Measurements from ENCODE around the gene SLC27A5. TPM values are rescaled to one million over a fixed set of nuclear protein-coding genes. Genes with fewer than 3 reads are reported as not detected.
"Not testable (repeated sequence)": the region's sequence is repeated elsewhere in the genome, so short reads cannot be mapped to it uniquely, and the experiment has no call there.

Gene SLC27A5
- total RNA-seq, 5 donors from 2014 or later (not counting 1 experiment from before 2014, with no cell fraction given), result 8.4 to 18.3 (median 14.6) TPM

GRCh38 chr19:58484349-58484748 lies 27.4 kb downstream of the SLC27A5 start:
- not testable (repeated sequence) for ATAC-seq (replicated peaks in 1 of 4)

GRCh38 chr19:58483776-58484175 lies 28.0 kb downstream of the SLC27A5 start:
- DNase-seq, result no peak

More at GRCh38 chr19:58484349-58484748, 27.4 kb downstream of the SLC27A5 start:
- H3K27me3 Mint-ChIP-seq; CTCF ChIA-PET; H3K27ac ChIP-seq (ENCODE audit: low read length); H3K4me3 Mint-ChIP-seq; H3K27ac Mint-ChIP-seq; H3K4me1 Mint-ChIP-seq; H3K27me3 ChIP-seq (replicated peaks in 1 of 2; ENCODE audit: control insufficient read depth in 2 of 2, extremely low read depth in 1 of 2, insufficient read depth in 2 of 2, low read length in 1 of 2); H3K36me3 Mint-ChIP-seq; H3K4me1 ChIP-seq (ENCODE audit: control insufficient read depth in 1 of 2, extremely low read depth in 1 of 2, insufficient read depth in 2 of 2, low read length in 2 of 2); DNase-seq; H3K9me3 Mint-ChIP-seq; H3K9me3 ChIP-seq; H3K4me3 ChIP-seq (ENCODE audit: control insufficient read depth in 1 of 2, extremely low read depth in 1 of 2, low read length in 1 of 2): not testable (repeated sequence)
- POLR2A ChIA-PET, result interaction anchor here in 1 of 2 donors (0.6 kb wide), 1 partner anchor 8 kb away, joined by 3 read pairs; the partner anchor contains the start of gene ZNF446
- WGBS (ENCODE audit: insufficient coverage), result no CpG with 5 or more reads among the region's 5 CpGs
- H3K36me3 ChIP-seq (ENCODE audit: control insufficient read depth in 2 of 2, extremely low read depth in 1 of 2, insufficient read depth in 1 of 2, low read length in 1 of 2), result peaks cover 9 to 10% of the 10 kb centered on the region in 2 donors

GRCh38 chr19:58482372-58482771 lies 29.4 kb downstream of the SLC27A5 start:
- H3K36me3 Mint-ChIP-seq, result peaks cover 13% of the 10 kb centered on the region
- ATAC-seq (replicated peaks in 1 of 4), result no peak
- H3K27me3 Mint-ChIP-seq, result no peaks in the 10 kb centered on the region
- DNase-seq, result no peak
- no peak overlapping the region for H3K27ac Mint-ChIP-seq
- POLR2A ChIA-PET, result no interaction called here
- peaks cover 0 to 3% of the 10 kb centered on the region in 2 experiments for H3K4me1 ChIP-seq (ENCODE audit: control insufficient read depth in 1 of 2, extremely low read depth in 1 of 2, insufficient read depth in 2 of 2, low read length in 2 of 2)
- CTCF ChIA-PET, result no interaction called here
- H3K27me3 ChIP-seq (replicated peaks in 1 of 2; ENCODE audit: control insufficient read depth in 2 of 2, extremely low read depth in 1 of 2, insufficient read depth in 2 of 2, low read length in 1 of 2), result no peaks in the 10 kb centered on the region
- H3K9me3 Mint-ChIP-seq, result no peaks in the 10 kb centered on the region
- no peak overlapping the region for H3K4me3 ChIP-seq (ENCODE audit: control insufficient read depth in 1 of 2, extremely low read depth in 1 of 2, low read length in 1 of 2)
- peaks cover 0 to 1% (median 0%) of the 10 kb centered on the region in 3 donors for H3K4me1 Mint-ChIP-seq
- H3K9me3 ChIP-seq, result no peaks in the 10 kb centered on the region
- H3K36me3 ChIP-seq (ENCODE audit: control insufficient read depth in 2 of 2, extremely low read depth in 1 of 2, insufficient read depth in 1 of 2, low read length in 1 of 2), result peaks cover 9 to 15% of the 10 kb centered on the region in 2 donors
- no peak overlapping the region for H3K27ac ChIP-seq (ENCODE audit: low read length)
- H3K4me3 Mint-ChIP-seq, result no peak overlapping the region
- WGBS (ENCODE audit: insufficient coverage), result no CpG with 5 or more reads among the region's 7 CpGs

More at GRCh38 chr19:58483776-58484175, 28.0 kb downstream of the SLC27A5 start:
- Mint-ChIP-seq H3K27ac (no peak overlapping the region), H3K9me3 (no peaks in the 10 kb centered on the region), H3K4me1 (peaks cover 0 to 1% (median 0%) of the 10 kb centered on the region in 3 donors), H3K36me3 (peaks cover 13% of the 10 kb centered on the region), H3K27me3 (no peaks in the 10 kb centered on the region), H3K4me3 (no peak overlapping the region)
- peaks cover 0 to 3% of the 10 kb centered on the region in 2 experiments for H3K4me1 ChIP-seq (ENCODE audit: control insufficient read depth in 1 of 2, extremely low read depth in 1 of 2, insufficient read depth in 2 of 2, low read length in 2 of 2)
- H3K27ac ChIP-seq (ENCODE audit: low read length), result no peak overlapping the region
- H3K9me3 ChIP-seq, result no peaks in the 10 kb centered on the region
- H3K36me3 ChIP-seq (ENCODE audit: control insufficient read depth in 2 of 2, extremely low read depth in 1 of 2, insufficient read depth in 1 of 2, low read length in 1 of 2), result peaks cover 9 to 15% of the 10 kb centered on the region in 2 donors
- ChIA-PET POLR2A (interaction anchor here in 1 of 2 donors (0.7 kb wide), 1 partner anchor 41 kb away, joined by 6 read pairs; no protein-coding TSS in a partner anchor), CTCF (no interaction called here)
- 100% methylated on average over 1 of the region's 2 CpGs for WGBS (ENCODE audit: insufficient coverage)
- H3K4me3 ChIP-seq (ENCODE audit: control insufficient read depth in 1 of 2, extremely low read depth in 1 of 2, low read length in 1 of 2), result no peak overlapping the region
- H3K27me3 ChIP-seq (replicated peaks in 1 of 2; ENCODE audit: control insufficient read depth in 2 of 2, extremely low read depth in 1 of 2, insufficient read depth in 2 of 2, low read length in 1 of 2), result no peaks in the 10 kb centered on the region
- ATAC-seq (replicated peaks in 1 of 4), result no peak

- CTCF ChIA-PET, result no interaction called here
- POLR2A ChIA-PET, result no interaction called here
- no peak overlapping the region for H3K27ac Mint-ChIP-seq
Measured at GRCh38 chr19:58480831-58481230, 31.0 kb downstream of the SLC27A5 start.

GRCh38 chr19:58480481-58480830 lies 31.3 kb downstream of the SLC27A5 start:
- H3K27ac ChIP-seq (ENCODE audit: low read length), result no peak overlapping the region
- Mint-ChIP-seq H3K27ac (no peak overlapping the region), H3K4me3 (no peak overlapping the region), H3K4me1 (peaks cover 10 to 13% (median 12%) of the 10 kb centered on the region in 3 donors), H3K9me3 (no peaks in the 10 kb centered on the region), H3K36me3 (peaks cover 13% of the 10 kb centered on the region), H3K27me3 (no peaks in the 10 kb centered on the region)
- H3K27me3 ChIP-seq (replicated peaks in 1 of 2; ENCODE audit: control insufficient read depth in 2 of 2, extremely low read depth in 1 of 2, insufficient read depth in 2 of 2, low read length in 1 of 2), result no peaks in the 10 kb centered on the region
- CTCF ChIA-PET, result no interaction called here
- peaks cover 9 to 15% of the 10 kb centered on the region in 2 donors for H3K36me3 ChIP-seq (ENCODE audit: control insufficient read depth in 2 of 2, extremely low read depth in 1 of 2, insufficient read depth in 1 of 2, low read length in 1 of 2)
- no peak overlapping the region for H3K4me3 ChIP-seq (ENCODE audit: control insufficient read depth in 1 of 2, extremely low read depth in 1 of 2, low read length in 1 of 2)
- no peaks in the 10 kb centered on the region for H3K9me3 ChIP-seq
- no peak for ATAC-seq (replicated peaks in 1 of 4)
- POLR2A ChIA-PET, result no interaction called here
- DNase-seq, result no peak
- WGBS (ENCODE audit: insufficient coverage), result 95% methylated on average over 20 of the region's 20 CpGs
- H3K4me1 ChIP-seq (ENCODE audit: control insufficient read depth in 1 of 2, extremely low read depth in 1 of 2, insufficient read depth in 2 of 2, low read length in 2 of 2), result peaks cover 3 to 14% of the 10 kb centered on the region in 2 experiments

More at GRCh38 chr19:58480831-58481230, 31.0 kb downstream of the SLC27A5 start:
- Mint-ChIP-seq H3K27me3 (no peaks in the 10 kb centered on the region), H3K4me3 (no peak overlapping the region), H3K9me3 (no peaks in the 10 kb centered on the region), H3K4me1 (peaks cover 9 to 10% (median 9%) of the 10 kb centered on the region in 3 donors), H3K36me3 (peaks cover 13% of the 10 kb centered on the region)
- no peak for ATAC-seq (replicated peaks in 1 of 4)
- peaks cover 3 to 12% of the 10 kb centered on the region in 2 experiments for H3K4me1 ChIP-seq (ENCODE audit: control insufficient read depth in 1 of 2, extremely low read depth in 1 of 2, insufficient read depth in 2 of 2, low read length in 2 of 2)
- no peaks in the 10 kb centered on the region for H3K27me3 ChIP-seq (replicated peaks in 1 of 2; ENCODE audit: control insufficient read depth in 2 of 2, extremely low read depth in 1 of 2, insufficient read depth in 2 of 2, low read length in 1 of 2)
- no peak overlapping the region for H3K4me3 ChIP-seq (ENCODE audit: control insufficient read depth in 1 of 2, extremely low read depth in 1 of 2, low read length in 1 of 2)
- no peaks in the 10 kb centered on the region for H3K9me3 ChIP-seq
- DNase-seq, result no peak
- no peak overlapping the region for H3K27ac ChIP-seq (ENCODE audit: low read length)
- H3K36me3 ChIP-seq (ENCODE audit: control insufficient read depth in 2 of 2, extremely low read depth in 1 of 2, insufficient read depth in 1 of 2, low read length in 1 of 2), result peaks cover 9 to 15% of the 10 kb centered on the region in 2 donors
- WGBS (ENCODE audit: insufficient coverage), result no CpG with 5 or more reads among the region's 2 CpGs

- no peaks in the 10 kb centered on the region for H3K9me3 Mint-ChIP-seq
- Histone ChIP-seq H3K27me3 (replicated peaks in 1 of 2; ENCODE audit: control insufficient read depth in 2 of 2, extremely low read depth in 1 of 2, insufficient read depth in 2 of 2, low read length in 1 of 2) (no peaks in the 10 kb centered on the region), H3K4me3 (ENCODE audit: control insufficient read depth in 1 of 2, extremely low read depth in 1 of 2, low read length in 1 of 2) (no peak overlapping the region), H3K36me3 (ENCODE audit: control insufficient read depth in 2 of 2, extremely low read depth in 1 of 2, insufficient read depth in 1 of 2, low read length in 1 of 2) (peaks cover 9 to 15% of the 10 kb centered on the region in 2 donors), H3K27ac (ENCODE audit: low read length) (no peak overlapping the region), H3K4me1 (ENCODE audit: control insufficient read depth in 1 of 2, extremely low read depth in 1 of 2, insufficient read depth in 2 of 2, low read length in 2 of 2) (peaks cover 3 to 20% of the 10 kb centered on the region in 2 experiments), H3K9me3 (no peaks in the 10 kb centered on the region)
- H3K27me3 Mint-ChIP-seq, result no peaks in the 10 kb centered on the region
- WGBS (ENCODE audit: insufficient coverage), result 95% methylated on average over 18 of the region's 28 CpGs
- ATAC-seq (replicated peaks in 1 of 4) (no peak), DNase-seq (no peak)
- H3K27ac Mint-ChIP-seq, result no peak overlapping the region
- peaks cover 13% of the 10 kb centered on the region for H3K36me3 Mint-ChIP-seq
- no peak overlapping the region for H3K4me3 Mint-ChIP-seq
- POLR2A ChIA-PET, result no interaction called here
- H3K4me1 Mint-ChIP-seq, result peaks cover 14 to 17% (median 16%) of the 10 kb centered on the region in 3 donors
- CTCF ChIA-PET, result no interaction called here
Measured at GRCh38 chr19:58479736-58480480, 31.9 kb downstream of the SLC27A5 start.

Measured in T-cell (primary cell).